HEK293T (cell line): ENCODE measurements around the gene TTC13.

ENCODE experiments used
- ELF4 ChIP-seq: fragments of 450-650 bp; IDR thresholded peaks from 2 replicates; pipeline ENCODE4 v1.6.1; 2017; ENCODE audit warnings: antibody characterized with exemption
- FOXA1 ChIP-seq: fragments of 450-650 bp; IDR thresholded peaks from 2 replicates; pipeline ENCODE4 v1.6.1; 2016; ENCODE audit warnings: mild to moderate bottlenecking
- FOXM1 ChIP-seq: fragments of 450-650 bp; IDR thresholded peaks from 2 replicates; pipeline ENCODE4 v1.6.1; 2017; ENCODE audit warnings: mild to moderate bottlenecking, borderline replicate concordance
- NFRKB ChIP-seq: fragments of 450-650 bp; IDR thresholded peaks from 2 replicates; pipeline ENCODE4 v1.6.1; 2016; ENCODE audit warnings: mild to moderate bottlenecking, moderate library complexity

DNA sequence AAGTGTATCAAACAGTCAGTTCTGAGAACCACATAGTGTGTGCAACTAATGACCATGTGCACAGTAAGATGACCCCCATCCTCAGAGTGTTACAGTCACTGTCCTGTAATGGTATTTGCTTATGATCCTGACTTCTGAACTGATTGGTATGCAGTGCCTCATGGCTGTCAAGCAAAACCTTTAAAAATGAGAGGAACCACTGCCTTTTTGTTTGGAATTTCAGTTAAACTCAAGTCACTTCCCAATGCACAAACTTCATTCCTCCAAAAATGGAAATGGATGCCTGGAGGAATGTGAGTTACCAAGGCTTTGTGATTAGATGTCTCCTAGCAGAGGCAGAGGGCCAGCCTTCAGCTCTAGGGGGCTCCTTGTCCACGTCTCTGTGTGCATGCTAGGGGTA, 120.8 kb downstream of the TTC13 start:
- TF ChIP-seq FOXA1 (no peak), FOXM1 (no peak), ELF4 (no peak), NFRKB (no peak)
